IMR-90 (cell line): Measurements from ENCODE around the gene HEY2. TPM values are rescaled to one million over a fixed set of nuclear protein-coding genes. Genes with fewer than 3 reads are reported as not detected.

Experiments used
- ATAC-seq: fragments of 200-7000 bp; cut with Tn5 transposase; 2 replicates; pipeline ENCODE4 v1.9.1; 2020; ENCODE audit warnings: low read depth, mild to moderate bottlenecking, moderate library complexity
- BruUV-seq: library from RNA; stranded (reverse); fragments of 400-500 nt; replicated peaks from 2 replicates; lab custom pipeline; 2021; lab: Mats Ljungman, UMichigan
- CTCF ChIA-PET: fragments of 300-600 bp; formaldehyde crosslinking; extraction: SDS; loops from one replicate; lab custom pipeline; 2021; ENCODE audit warnings: antibody characterized with exemption; lab: Yijun Ruan, JAX
- POLR2A ChIA-PET: fragments of 300-600 bp; sonication (Branson Sonifier 250); formaldehyde crosslinking; loops from one replicate; lab custom pipeline; 2022; ENCODE audit warnings: antibody characterized with exemption; ENCODE audit not compliant: unreplicated experiment; lab: Charles Lee
- DNase-seq: peaks from one replicate; pipeline ENCODE4 v3.0.0; 2013
- H2AFZ ChIP-seq: replicated peaks from 2 replicates; pipeline ENCODE3; 2013; ENCODE audit warnings: low read length, mild to moderate bottlenecking; ENCODE audit not compliant: poor library complexity
- H2AK5ac ChIP-seq: 2 replicates; pipeline ENCODE4 v1.6.1; 2013; ENCODE audit warnings: low read depth, low read length, inconsistent platforms
- H2AK9ac ChIP-seq: replicated peaks from 2 replicates; pipeline ENCODE3; 2013; ENCODE audit warnings: mild to moderate bottlenecking, low read depth, low read length, moderate library complexity; ENCODE audit not compliant: poor library complexity
- H2BK120ac ChIP-seq: 2 replicates; pipeline ENCODE4 v1.6.1; 2013; ENCODE audit warnings: low read depth, low read length, inconsistent platforms
- H2BK15ac ChIP-seq: 3 replicates; pipeline ENCODE4 v1.6.1; 2013; ENCODE audit warnings: low read depth, low read length, inconsistent platforms
- H2BK20ac ChIP-seq: 2 replicates; pipeline ENCODE4 v1.6.1; 2013; ENCODE audit warnings: low read depth, mild to moderate bottlenecking, inconsistent platforms, low read length, moderate library complexity
- H2BK5ac ChIP-seq: 2 replicates; pipeline ENCODE4 v1.6.1; 2013; ENCODE audit warnings: mild to moderate bottlenecking, low read depth, low read length, inconsistent platforms; ENCODE audit not compliant: poor library complexity, severe bottlenecking
- H3K14ac ChIP-seq: replicated peaks from 2 replicates; pipeline ENCODE4 v1.6.1; 2013; ENCODE audit warnings: low read depth, low read length, inconsistent platforms
- H3K18ac ChIP-seq: 2 replicates; pipeline ENCODE4 v1.6.1; 2013; ENCODE audit warnings: low read depth, low read length, control low read depth
- H3K23ac ChIP-seq: 2 replicates; pipeline ENCODE4 v1.6.1; 2013; ENCODE audit warnings: low read depth, low read length, inconsistent platforms
- H3K27ac ChIP-seq: 2 replicates; pipeline ENCODE4 v1.5.1; 2013; ENCODE audit warnings: mild to moderate bottlenecking, control low read depth, low read length; ENCODE audit not compliant: insufficient read depth
- H3K27me3 ChIP-seq: 2 replicates; pipeline ENCODE4 v1.6.1; 2013; ENCODE audit warnings: low read length; ENCODE audit not compliant: control insufficient read depth, insufficient read depth
- H3K36me3 ChIP-seq: 2 replicates; pipeline ENCODE4 v1.6.1; 2013; ENCODE audit warnings: low read length, mixed read lengths; ENCODE audit not compliant: control insufficient read depth, insufficient read depth
- H3K4ac ChIP-seq: 2 replicates; pipeline ENCODE4 v1.6.1; 2013; ENCODE audit warnings: low read depth, low read length, inconsistent platforms
- H3K4me1 ChIP-seq: 2 replicates; pipeline ENCODE4 v1.6.1; 2013; ENCODE audit warnings: low read length, mixed read lengths; ENCODE audit not compliant: control insufficient read depth, insufficient read depth
- H3K4me2 ChIP-seq: 2 replicates; pipeline ENCODE4 v1.6.1; 2013; ENCODE audit warnings: low read depth, mild to moderate bottlenecking, control low read depth, low read length, moderate library complexity
- H3K4me3 ChIP-seq: 2 replicates; pipeline ENCODE4 v1.5.1; 2013; ENCODE audit warnings: low read depth, mild to moderate bottlenecking, control low read depth, low read length, moderate library complexity; ENCODE audit not compliant: insufficient read depth
- H3K56ac ChIP-seq: 2 replicates; pipeline ENCODE4 v1.6.1; 2013; ENCODE audit warnings: low read length, inconsistent platforms; ENCODE audit not compliant: insufficient read depth; ENCODE audit errors: extremely low read depth
- H3K79me1 ChIP-seq, 2 experiments: 2 replicates each; pipeline ENCODE4 v1.6.1; 2013; ENCODE audit warnings: low read length in 2 of 2, inconsistent platforms in 1 of 2, low read depth in 1 of 2
- H3K9ac ChIP-seq: 2 replicates; pipeline ENCODE4 v1.6.1; 2013; ENCODE audit warnings: low read depth, low read length, control low read depth
- H3K9me1 ChIP-seq: 2 replicates; pipeline ENCODE4 v1.6.1; 2013; ENCODE audit warnings: low read length, inconsistent platforms; ENCODE audit not compliant: insufficient read depth
- H3K9me3 ChIP-seq: 2 replicates; pipeline ENCODE4 v1.6.1; 2013; ENCODE audit warnings: low read length; ENCODE audit not compliant: control insufficient read depth, insufficient read depth
- H4K20me1 ChIP-seq: 2 replicates; pipeline ENCODE4 v1.6.1; 2013; ENCODE audit warnings: low read length, inconsistent platforms; ENCODE audit not compliant: insufficient read depth
- H4K5ac ChIP-seq: 2 replicates; pipeline ENCODE4 v1.6.1; 2013; ENCODE audit warnings: mild to moderate bottlenecking, low read depth, low read length, control low read depth
- H4K8ac ChIP-seq, 2 experiments: 2 replicates each; pipeline ENCODE4 v1.6.1; 2013; ENCODE audit warnings: low read depth in 2 of 2, low read length in 2 of 2, control low read depth in 1 of 2, inconsistent platforms in 1 of 2
- H4K91ac ChIP-seq: 2 replicates; pipeline ENCODE4 v1.6.1; 2013; ENCODE audit warnings: low read depth, low read length, inconsistent platforms; ENCODE audit not compliant: insufficient read depth
- BHLHE40 ChIP-seq: fragments of 150-350 bp; IDR thresholded peaks from 2 replicates; pipeline ENCODE4 v1.6.1; 2016; ENCODE audit warnings: mild to moderate bottlenecking, low read depth, low read length
- MAFK ChIP-seq: IDR thresholded peaks from 2 replicates; pipeline ENCODE4 v1.6.1; 2012; ENCODE audit warnings: low read depth, low read length, improper control_type of control experiment
- MAZ ChIP-seq: IDR thresholded peaks from 2 replicates; pipeline ENCODE4 v1.6.1; 2012; ENCODE audit warnings: low read depth, mild to moderate bottlenecking, low read length, improper control_type of control experiment, moderate library complexity, borderline replicate concordance
- MXI1 ChIP-seq: IDR thresholded peaks from 2 replicates; pipeline ENCODE4 v1.6.1; 2012; ENCODE audit warnings: low read depth, mild to moderate bottlenecking, low read length, moderate library complexity, borderline replicate concordance
- NFE2L2 ChIP-seq: fragments of 150-350 bp; IDR thresholded peaks from 2 replicates; pipeline ENCODE4 v1.6.1; 2016; ENCODE audit warnings: low read depth, mild to moderate bottlenecking, low read length
- POLR2A ChIP-seq: IDR thresholded peaks from 2 replicates; pipeline ENCODE4 v1.6.1; 2012; ENCODE audit warnings: mild to moderate bottlenecking, low read depth, low read length
- RAD21 ChIP-seq: IDR thresholded peaks from 2 replicates; pipeline ENCODE4 v1.6.1; 2012; ENCODE audit warnings: low read length, improper control_type of control experiment
- SMC3 ChIP-seq: fragments of 150-350 bp; IDR thresholded peaks from 2 replicates; pipeline ENCODE4 v1.6.1; 2016; ENCODE audit warnings: low read depth, mild to moderate bottlenecking, antibody characterized with exemption, low read length, moderate library complexity
- WGBS, 2 experiments: methylation state at CpG; one replicate each; pipeline versions ENCODE4 v1.1.5 to v1.1.7; 2013; ENCODE audit warnings: missing lambda C conversion rate in 2 of 2; ENCODE audit not compliant: insufficient read length in 1 of 2; ENCODE audit errors: extremely low coverage in 2 of 2; 5-methylcytosine and 5-hydroxymethylcytosine counted together
- dilution Hi-C: fragments of 300-500 bp; cut with HindIII; formaldehyde crosslinking; loops from one replicate; pipeline ENCODE4 v1.14.3; 2018; ENCODE audit warnings: low sequenced_read_pairs; ENCODE audit not compliant: unreplicated experiment
- in situ Hi-C: fragments of 300-500 bp; cut with MboI; formaldehyde crosslinking; loops from 3 replicates; pipeline ENCODE4 v1.14.3; 2019; ENCODE audit warnings: low sequenced_read_pairs, inconsistent platforms, mixed read lengths
- intact Hi-C: fragments of 100-400 bp; cut with micrococcal nuclease; formaldehyde crosslinking; loops from 2 replicates; pipeline ENCODE4 v1.10.0; 2022
- polyA plus RNA-seq, 3 experiments: library from polyadenylated mRNA; depleted of rRNA; stranded (reverse); fragments of >200 nt; gene quantifications; 2 replicates each; pipeline ENCODE4 v1.2.3, GENCODE V29; 2012; ENCODE audit warnings: low replicate concordance in 1 of 3
- total RNA-seq: library from RNA; depleted of rRNA; stranded (reverse); fragments of >200 nt; gene quantifications from 2 replicates; pipeline ENCODE4 v1.2.3, GENCODE V29; 2012
- TF ChIP-seq, protein P1 (sequence below): conservative IDR thresholded peaks from 2 replicates; pipeline ENCODE4 v1.5.1; 2012; ENCODE audit warnings: mild to moderate bottlenecking, low read depth, low read length, improper control_type of control experiment

HEY2 gene
- total and polyA plus RNA-seq, 2 of the 4 experiments (the other 2 are of a cell fraction), result not detected

GRCh38 chr6:125793280-125793679 is 43.8 kb downstream of the HEY2 start:
- H3K9me1 ChIP-seq, result 0 out of 2 replicates have a peak, but pooled peaks cover 3% of the 10 kb centered on the region
- H3K9me3 ChIP-seq, result no peaks in the 10 kb centered on the region
- 86% methylated on average over 1 of the region's 2 CpGs; no CpG with 5 or more reads in 1 of the 2 experiments for WGBS, 2 experiments
- H3K56ac ChIP-seq, result no peak overlapping the region
- no peak overlapping the region for H2BK20ac ChIP-seq
- H2AFZ ChIP-seq, result no peak overlapping the region
- H4K91ac ChIP-seq, result no peak overlapping the region
- DNase-seq (no peak), ATAC-seq (no peak)
- H4K20me1 ChIP-seq, result no peaks in the 10 kb centered on the region
- no peak overlapping the region for H3K27ac ChIP-seq
- H4K8ac ChIP-seq, result no peak overlapping the region
- no peak overlapping the region for H3K14ac ChIP-seq
- no peaks in the 10 kb centered on the region for H3K27me3 ChIP-seq
- peaks cover 9 to 31% of the 10 kb centered on the region in 2 experiments for H3K79me1 ChIP-seq
- H2BK120ac ChIP-seq, result no peak overlapping the region
- TF ChIP-seq SMC3 (no peak), MXI1 (no peak), POLR2A (no peak), BHLHE40 (no peak), RAD21 (no peak), MAZ (no peak), NFE2L2 (no peak), MAFK (no peak)
- TF ChIP-seq, protein P1, sequence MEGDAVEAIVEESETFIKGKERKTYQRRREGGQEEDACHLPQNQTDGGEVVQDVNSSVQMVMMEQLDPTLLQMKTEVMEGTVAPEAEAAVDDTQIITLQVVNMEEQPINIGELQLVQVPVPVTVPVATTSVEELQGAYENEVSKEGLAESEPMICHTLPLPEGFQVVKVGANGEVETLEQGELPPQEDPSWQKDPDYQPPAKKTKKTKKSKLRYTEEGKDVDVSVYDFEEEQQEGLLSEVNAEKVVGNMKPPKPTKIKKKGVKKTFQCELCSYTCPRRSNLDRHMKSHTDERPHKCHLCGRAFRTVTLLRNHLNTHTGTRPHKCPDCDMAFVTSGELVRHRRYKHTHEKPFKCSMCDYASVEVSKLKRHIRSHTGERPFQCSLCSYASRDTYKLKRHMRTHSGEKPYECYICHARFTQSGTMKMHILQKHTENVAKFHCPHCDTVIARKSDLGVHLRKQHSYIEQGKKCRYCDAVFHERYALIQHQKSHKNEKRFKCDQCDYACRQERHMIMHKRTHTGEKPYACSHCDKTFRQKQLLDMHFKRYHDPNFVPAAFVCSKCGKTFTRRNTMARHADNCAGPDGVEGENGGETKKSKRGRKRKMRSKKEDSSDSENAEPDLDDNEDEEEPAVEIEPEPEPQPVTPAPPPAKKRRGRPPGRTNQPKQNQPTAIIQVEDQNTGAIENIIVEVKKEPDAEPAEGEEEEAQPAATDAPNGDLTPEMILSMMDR, result no peak
- no peak overlapping the region for H3K4me3 ChIP-seq
- H3K23ac ChIP-seq, result no peak overlapping the region
- no peaks in the 10 kb centered on the region for H3K36me3 ChIP-seq
- dilution Hi-C loops, result no loop called here
- POLR2A ChIA-PET, result no interaction called here
- no peak overlapping the region for H2BK5ac ChIP-seq
- no peak overlapping the region for H4K5ac ChIP-seq
- intact Hi-C loops, result loop anchor here (5.0 kb wide), 1 partner anchor 64 kb away; no protein-coding TSS in a partner anchor
- H3K18ac ChIP-seq, result no peak overlapping the region
- CTCF ChIA-PET, result interaction anchor here (0.8 to 1.7 kb wide), 2 partner anchors 14 to 66 kb away, joined by 4 to 6 read pairs; no protein-coding TSS in a partner anchor
- no peak overlapping the region for H2BK15ac ChIP-seq
- H2AK5ac ChIP-seq, result no peak overlapping the region
- H3K4me2 ChIP-seq, result no peak overlapping the region
- H3K4me1 ChIP-seq, result peaks cover 8% of the 10 kb centered on the region
- no TSS peak for BruUV-seq
- no peak overlapping the region for H3K9ac ChIP-seq
- in situ Hi-C loops, result no loop called here
- H3K4ac ChIP-seq, result no peak overlapping the region
- H2AK9ac ChIP-seq, result no peak overlapping the region
